ENCODE results near the gene SLC1A1.

- TF ChIP-seq EZH2 (IDR thresholded peaks at IDR 0.05; ENCODE audit: insufficient read depth, poor library complexity, severe bottlenecking) (no peak), EZH2phosphoT487 (IDR thresholded peaks at IDR 0.05; ENCODE audit: insufficient read depth, low read depth) (no peak)
Measured at GRCh38 chr9:4494806-4495205, 4.5 kb downstream of the SLC1A1 start.

Measured in GM23248 (cell line).